ENCODE measurements around the gene EID1.

EID1 gene

GRCh38 chr15:48889925-48890324, 12.0 kb downstream of the EID1 start:
- no peak overlapping the region for H3K27ac ChIP-seq (replicated peaks)
- no peaks in the 10 kb centered on the region for H3K27me3 ChIP-seq (ENCODE audit: insufficient read depth, poor library complexity, severe bottlenecking)
- TF ChIP-seq GABPA (IDR thresholded peaks at IDR 0.05; ENCODE audit: low read depth) (no peak), REST (IDR thresholded peaks at IDR 0.05; ENCODE audit: insufficient replicate concordance, low read depth) (no peak), POLR2AphosphoS5 (IDR thresholded peaks at IDR 0.05; ENCODE audit: low read depth) (no peak), SPI1 (IDR thresholded peaks at IDR 0.05; ENCODE audit: borderline replicate concordance, low read depth) (no peak), CTCF (IDR thresholded peaks at IDR 0.05; ENCODE audit: insufficient read depth, low read length) (no peak)
- no peak overlapping the region for H3K4me3 ChIP-seq (replicated peaks; ENCODE audit: insufficient read depth, low read length)
- no peak for DNase-seq (ENCODE audit: low read depth in 1 of 2, low spot score in 1 of 2)

- Histone ChIP-seq H3K27me3 (ENCODE audit: insufficient read depth, poor library complexity, severe bottlenecking) (no peaks in the 10 kb centered on the region), H3K27ac (replicated peaks) (no peak overlapping the region), H3K4me3 (replicated peaks; ENCODE audit: insufficient read depth, low read length) (no peak overlapping the region)
- TF ChIP-seq POLR2AphosphoS5 (IDR thresholded peaks at IDR 0.05; ENCODE audit: low read depth) (no peak), GABPA (IDR thresholded peaks at IDR 0.05; ENCODE audit: low read depth) (no peak), SPI1 (IDR thresholded peaks at IDR 0.05; ENCODE audit: borderline replicate concordance, low read depth) (no peak), CTCF (IDR thresholded peaks at IDR 0.05; ENCODE audit: insufficient read depth, low read length) (no peak), REST (IDR thresholded peaks at IDR 0.05; ENCODE audit: insufficient replicate concordance, low read depth) (no peak)
- no peak for DNase-seq (ENCODE audit: low read depth in 1 of 2, low spot score in 1 of 2)
These were observed 12.5 kb downstream of the EID1 start for GRCh38 chr15:48890375-48890972.

- H3K4me3 ChIP-seq (replicated peaks; ENCODE audit: insufficient read depth, low read length) = no peak overlapping the region
- H3K27me3 ChIP-seq (ENCODE audit: insufficient read depth, poor library complexity, severe bottlenecking) = no peaks in the 10 kb centered on the region
- DNase-seq (ENCODE audit: low read depth in 1 of 2, low spot score in 1 of 2) = no peak
- no peak overlapping the region for H3K27ac ChIP-seq (replicated peaks)
- TF ChIP-seq REST (IDR thresholded peaks at IDR 0.05; ENCODE audit: insufficient replicate concordance, low read depth) (no peak), GABPA (IDR thresholded peaks at IDR 0.05; ENCODE audit: low read depth) (no peak), CTCF (IDR thresholded peaks at IDR 0.05; ENCODE audit: insufficient read depth, low read length) (no peak), SPI1 (IDR thresholded peaks at IDR 0.05; ENCODE audit: borderline replicate concordance, low read depth) (no peak), POLR2AphosphoS5 (IDR thresholded peaks at IDR 0.05; ENCODE audit: low read depth) (no peak)
These were observed 13.4 kb downstream of the EID1 start for GRCh38 chr15:48891232-48891765.

Measured in HL-60 (cell line).